GM18909 (cell line): ENCODE results near the gene CASS4.
"Not testable (repeated sequence)": the region's sequence is repeated elsewhere in the genome, so short reads cannot be mapped to it uniquely, and the experiment has no call there.

Source experiments
- ATAC-seq: cut with Tn5 transposase; IDR thresholded peaks from one replicate; pipeline ENCODE4 v1.9.1; 2021; ENCODE audit warnings: mild to moderate bottlenecking; ENCODE audit not compliant: unreplicated experiment, poor library complexity

CASS4 gene

DNA sequence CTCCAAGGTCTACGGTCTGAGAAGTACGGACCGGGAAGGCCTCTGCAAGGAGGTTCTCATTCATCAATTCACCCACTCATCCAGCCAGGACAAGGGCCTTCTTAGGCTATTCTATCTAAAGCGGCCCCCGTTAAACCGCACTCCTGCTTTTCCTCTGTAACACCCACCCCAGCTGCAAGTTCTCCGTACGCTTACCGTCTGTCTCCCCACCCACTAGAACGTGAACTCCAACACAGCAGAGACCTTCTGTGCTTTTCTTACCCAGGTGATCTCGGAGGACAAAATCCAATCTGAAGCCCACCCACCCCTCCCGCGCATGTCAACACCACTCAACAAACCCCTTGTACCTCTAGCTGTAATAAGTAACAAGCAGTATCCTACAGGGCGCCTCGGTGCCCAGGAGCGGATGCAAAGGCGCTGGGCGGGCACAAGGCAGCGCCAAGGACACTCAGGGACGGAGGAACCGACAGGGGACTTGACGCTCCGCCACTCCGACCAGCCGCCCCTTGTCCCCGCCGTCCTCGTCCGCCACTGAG, 20.4 kb upstream of the CASS4 start:
- ATAC-seq = peak; percentile 48

DNA sequence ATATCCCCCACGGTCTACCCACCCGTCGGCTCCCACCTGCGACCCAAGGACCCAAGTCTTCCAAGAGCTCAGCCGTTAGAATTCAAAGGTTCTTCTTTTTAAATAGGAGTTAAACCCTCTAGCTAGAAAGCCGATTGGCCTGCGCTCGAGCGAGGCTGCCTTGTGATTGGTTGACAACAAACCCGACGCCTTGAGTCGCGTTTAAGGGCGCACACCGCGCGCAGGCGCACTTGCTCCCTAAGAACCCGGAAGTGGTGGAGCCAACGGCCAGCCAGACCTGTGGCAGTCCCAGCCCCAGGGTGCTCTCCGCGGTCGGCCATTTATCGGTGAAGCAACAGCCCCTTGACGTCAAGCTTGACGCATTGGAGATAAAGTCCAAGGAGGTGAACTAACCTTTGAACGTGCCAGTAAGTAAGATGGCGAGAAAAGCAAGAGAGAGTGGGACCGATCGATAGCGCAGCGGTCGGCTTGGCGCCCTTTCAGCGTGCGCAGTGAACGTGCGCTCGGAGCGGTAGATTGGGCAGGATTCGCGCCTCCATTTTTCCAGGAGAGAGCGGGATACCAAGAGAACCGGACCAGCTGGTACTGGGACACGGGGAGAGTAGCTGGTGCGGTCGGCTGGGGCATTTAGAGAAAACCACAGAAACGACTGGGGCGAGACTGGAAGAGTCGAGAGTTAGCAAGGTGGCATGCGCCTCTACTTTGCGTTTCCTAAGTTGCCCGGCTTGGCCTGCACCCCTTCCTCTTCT, 19.8 kb upstream of the CASS4 start, which contains the start of the genes AURKA and CSTF1:
TSS of gene AURKA (minus strand) at position 84 of the 749 bp plus-strand sequence. CDS start 4,018 bp downstream, outside the sequence.
TSS of gene CSTF1 (plus strand) at position 514 of the 749 bp plus-strand sequence. CDS start 2,908 bp downstream, outside the sequence.
- peak; percentile 95 for ATAC-seq

DNA sequence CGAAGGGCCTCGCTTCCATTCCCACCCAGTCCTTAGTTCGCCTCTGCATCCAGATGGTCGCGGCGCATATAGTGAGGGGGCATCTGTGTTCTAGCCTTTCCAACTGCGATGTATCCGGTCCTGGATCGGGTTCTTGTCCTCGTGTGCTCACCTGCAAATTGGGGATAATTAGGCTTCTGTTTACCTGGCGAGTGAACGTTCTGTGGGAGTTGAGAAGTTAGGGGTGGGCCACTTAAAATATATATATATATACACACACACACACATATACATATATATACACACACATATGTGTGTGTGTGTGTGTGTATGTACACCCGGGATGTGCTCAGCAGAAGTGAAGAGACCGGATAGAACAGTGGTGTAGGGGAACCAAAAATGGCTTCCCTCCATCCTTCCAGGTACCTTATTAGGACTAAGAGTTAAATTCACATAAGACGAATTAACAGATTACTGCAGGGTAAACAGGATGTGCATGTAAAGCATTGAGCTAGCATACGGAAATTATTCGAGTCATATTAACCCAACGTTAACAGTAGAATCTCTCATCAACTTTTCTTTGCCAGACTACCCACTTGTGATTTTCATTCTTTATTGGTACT, 19.1 kb upstream of the CASS4 start:
- ATAC-seq = no peak

DNA sequence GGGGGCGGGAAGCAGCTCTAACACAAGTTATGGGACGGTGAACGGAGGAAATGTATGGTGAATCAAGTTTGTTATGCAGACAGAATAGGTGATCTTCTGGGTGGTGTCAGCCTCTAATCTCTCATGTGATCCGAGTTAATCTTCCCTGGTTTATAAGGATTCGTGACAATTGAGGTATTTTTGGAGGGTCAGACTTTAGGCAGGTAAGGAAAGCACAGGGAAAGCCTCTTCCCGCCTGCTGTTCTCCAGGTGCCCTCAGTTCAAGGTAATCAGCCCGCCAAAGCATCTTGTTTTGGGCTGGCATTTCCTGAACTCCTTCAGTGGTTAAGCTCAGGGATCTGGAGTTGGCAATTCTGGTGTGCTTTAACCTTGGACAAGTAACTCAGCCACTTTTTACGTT, 18.4 kb upstream of the CASS4 start:
- ATAC-seq = no peak

DNA sequence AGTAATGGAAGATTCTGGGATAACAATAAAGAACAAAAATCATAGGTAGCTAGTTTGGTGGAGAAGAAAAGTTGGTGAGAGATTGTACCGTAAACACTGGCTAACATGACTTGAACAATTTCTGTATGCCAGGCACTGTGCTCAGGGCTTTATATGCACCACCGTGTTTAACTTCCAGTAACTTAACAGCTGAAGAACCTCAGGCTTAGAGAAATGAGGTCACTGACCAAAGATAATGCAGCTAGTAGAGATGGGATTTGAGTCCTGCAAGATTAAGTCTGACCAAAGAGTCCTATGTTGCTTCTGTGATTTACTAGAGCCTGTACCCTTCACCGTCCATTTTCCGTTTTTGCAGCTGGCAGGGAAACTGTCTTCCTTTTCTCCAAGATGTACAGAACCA, 16.9 kb upstream of the CASS4 start:
- ATAC-seq = no peak

DNA sequence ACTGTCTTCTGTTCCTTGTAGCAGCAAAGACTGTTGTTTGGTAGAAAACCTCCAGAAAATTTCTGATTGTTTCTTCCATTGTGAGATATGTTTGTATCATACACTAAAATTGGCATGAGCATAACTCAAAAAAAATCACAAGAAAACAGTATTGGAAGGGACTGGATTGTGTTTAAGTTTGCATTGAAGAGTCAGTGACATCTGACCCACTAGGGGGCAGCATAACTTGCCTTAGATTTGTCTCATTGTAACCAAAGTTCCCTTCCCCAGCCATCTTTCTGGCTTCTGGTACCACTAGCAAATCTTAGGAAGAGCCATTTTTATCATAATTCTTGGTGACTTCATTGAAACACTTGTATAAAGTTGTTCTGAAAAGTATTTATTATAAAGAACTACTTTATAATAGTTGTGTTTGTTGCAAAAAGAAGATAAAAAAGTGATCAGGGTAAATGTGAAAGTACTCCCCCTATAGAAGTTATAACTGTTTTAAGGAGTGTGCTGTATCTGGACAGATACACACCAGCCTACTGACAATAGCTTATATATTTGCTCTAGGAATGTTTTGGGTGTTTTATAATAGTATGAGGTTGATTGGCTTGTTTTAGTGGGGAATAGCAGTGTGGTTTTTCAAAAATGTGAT, 11.9 kb upstream of the CASS4 start:
- ATAC-seq = peak; percentile 84

DNA sequence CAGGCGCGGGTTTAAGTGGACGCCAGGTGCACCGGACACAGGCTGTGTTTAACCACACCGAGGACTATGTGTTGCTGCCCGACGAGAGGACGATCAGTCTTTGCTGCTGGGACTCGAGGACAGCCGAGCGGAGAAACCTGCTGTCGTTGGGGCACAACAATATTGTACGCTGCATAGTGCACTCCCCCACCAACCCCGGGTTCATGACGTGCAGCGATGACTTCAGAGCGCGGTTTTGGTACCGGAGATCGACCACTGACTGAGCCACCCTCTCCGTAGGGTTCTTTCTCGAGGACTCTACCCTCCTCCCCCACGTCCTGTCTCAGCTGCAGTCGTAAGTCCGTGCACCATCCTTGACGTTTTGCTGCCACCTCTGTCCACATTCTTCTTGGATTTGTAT, 8.6 kb upstream of the CASS4 start:
- ATAC-seq = no peak

DNA sequence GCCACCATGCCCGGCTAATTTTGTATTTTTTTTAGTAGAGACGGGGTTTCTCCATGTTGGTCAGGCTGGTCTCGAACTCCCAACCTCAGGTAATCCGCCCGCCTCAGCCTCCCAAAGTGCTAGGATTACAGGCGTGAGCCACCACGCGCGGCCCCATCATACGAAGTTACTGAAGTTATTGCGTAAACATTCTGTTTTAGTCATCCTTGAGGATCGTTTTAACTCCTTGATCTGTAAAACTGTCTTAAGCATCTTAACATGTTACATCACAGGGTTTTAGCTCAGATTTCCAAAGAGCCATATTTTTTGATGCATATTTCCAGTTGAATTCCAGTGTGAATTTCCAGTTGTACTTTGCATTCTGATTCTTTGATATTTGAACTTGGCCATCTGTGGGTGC, 6.7 kb upstream of the CASS4 start:
- ATAC-seq = not testable (repeated sequence)

DNA sequence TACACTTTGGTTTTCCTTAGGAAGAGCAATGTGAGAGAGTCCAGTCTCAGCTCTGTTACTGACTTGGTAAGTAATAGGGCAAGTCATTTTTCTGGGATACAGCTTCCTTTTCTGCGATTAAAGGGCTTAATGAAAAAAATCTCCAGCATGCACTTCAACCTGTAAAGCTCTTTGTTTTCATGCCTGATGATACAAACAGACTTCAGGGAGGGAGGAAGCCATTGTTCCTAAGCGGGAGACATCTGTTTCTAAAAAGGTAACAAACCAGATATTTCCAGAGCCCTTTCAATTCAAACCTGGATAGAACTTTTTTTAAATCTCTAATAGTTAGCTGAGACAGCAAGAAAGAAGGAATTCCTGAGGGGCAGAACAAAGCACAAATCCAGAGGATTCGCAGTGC, 5.2 kb upstream of the CASS4 start:
- ATAC-seq = no peak

DNA sequence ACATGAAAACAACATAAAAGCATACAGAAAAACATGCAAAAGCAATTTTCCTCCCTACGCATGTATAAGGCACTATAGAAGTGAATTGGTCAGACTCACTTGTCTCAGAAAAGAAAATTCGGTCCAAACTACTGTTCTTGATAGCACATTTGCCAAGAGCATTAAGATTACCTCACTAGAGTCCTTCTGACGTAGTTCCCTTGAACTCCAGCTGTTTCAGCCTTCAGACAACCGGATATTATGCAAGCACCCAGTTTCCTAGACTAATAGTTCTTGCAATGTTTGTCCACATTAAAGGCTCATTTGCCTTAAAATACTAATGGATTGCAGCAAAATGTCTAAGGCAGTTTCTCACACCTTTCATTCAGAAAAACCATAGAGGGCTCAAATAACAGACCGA, 2.5 kb upstream of the CASS4 start:
- no peak for ATAC-seq

DNA sequence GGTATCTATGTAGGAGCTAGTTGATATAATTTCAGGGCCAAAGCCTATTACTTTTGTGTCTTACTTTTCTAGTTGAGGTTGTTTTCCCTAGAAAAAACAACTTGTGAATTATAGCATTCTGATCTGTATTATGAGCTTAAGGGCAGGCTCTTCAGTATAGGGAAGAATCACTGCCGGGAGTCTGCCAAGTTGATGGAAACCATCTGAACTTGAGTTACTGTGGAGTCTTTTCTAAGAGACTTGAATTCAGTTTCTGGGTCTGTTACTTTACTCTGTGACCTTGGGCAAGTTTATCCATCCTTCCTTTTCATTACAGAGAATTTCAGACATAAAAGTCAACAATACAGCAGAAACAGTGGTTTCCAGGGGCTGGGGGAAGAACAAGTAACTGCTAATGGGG, 2.1 kb upstream of the CASS4 start:
- ATAC-seq = no peak

DNA sequence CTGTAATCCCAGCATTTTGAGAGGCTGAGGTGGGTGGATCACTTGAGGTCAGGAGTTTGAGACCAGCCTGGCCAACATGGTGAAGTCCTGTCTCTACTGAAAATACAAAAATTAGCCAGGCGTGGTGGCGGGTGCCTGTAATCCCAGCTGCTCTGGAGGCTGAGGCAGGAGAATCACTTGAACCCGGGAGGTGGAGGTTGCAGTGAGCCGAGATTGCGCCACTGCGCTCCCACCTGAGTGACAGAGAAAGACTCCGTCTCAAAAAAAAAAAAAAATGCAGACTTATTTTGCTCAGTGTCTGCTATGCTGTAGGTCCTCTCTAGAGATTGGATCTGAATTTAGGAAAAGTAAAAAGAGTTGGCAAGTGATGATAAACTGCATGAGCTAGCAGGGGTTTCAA, 773 bp upstream of the CASS4 start:
- not testable (repeated sequence) for ATAC-seq

DNA sequence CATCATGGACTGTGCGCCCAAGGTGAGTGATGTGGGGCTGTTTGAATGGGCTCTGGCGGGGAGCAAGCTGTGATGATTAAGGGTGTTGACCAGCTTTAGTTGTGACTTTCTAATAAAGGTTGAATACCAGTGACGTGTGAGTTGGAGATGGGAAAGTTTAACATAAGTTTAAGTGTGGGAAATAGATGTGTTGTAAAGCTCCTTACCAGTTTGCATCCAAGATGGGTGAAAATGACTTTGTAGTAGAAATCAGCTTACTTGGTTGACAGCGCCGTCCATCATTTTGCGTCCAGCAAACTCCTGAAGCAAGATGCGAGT, 372 bp downstream of the CASS4 start:
- no peak for ATAC-seq

DNA sequence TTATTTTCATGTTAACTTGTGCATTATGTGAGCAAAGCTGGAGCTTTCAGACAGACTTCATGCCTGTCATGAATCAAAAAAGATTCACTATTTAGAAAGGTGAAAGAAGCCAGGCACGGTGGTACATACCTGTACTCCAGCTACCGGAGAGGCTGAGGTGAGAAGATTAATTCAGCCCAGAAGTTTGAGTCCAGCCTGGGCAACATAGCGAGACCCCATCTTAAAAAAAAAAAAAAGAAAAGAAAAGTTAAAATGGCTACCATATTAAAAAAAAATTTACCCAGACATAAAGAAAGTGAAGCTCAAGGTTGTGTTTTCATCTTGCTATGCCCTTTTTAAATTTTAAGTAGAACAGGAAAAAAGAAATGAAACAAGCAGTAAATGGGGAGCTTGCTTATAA, 889 bp downstream of the CASS4 start:
- ATAC-seq = no peak

DNA sequence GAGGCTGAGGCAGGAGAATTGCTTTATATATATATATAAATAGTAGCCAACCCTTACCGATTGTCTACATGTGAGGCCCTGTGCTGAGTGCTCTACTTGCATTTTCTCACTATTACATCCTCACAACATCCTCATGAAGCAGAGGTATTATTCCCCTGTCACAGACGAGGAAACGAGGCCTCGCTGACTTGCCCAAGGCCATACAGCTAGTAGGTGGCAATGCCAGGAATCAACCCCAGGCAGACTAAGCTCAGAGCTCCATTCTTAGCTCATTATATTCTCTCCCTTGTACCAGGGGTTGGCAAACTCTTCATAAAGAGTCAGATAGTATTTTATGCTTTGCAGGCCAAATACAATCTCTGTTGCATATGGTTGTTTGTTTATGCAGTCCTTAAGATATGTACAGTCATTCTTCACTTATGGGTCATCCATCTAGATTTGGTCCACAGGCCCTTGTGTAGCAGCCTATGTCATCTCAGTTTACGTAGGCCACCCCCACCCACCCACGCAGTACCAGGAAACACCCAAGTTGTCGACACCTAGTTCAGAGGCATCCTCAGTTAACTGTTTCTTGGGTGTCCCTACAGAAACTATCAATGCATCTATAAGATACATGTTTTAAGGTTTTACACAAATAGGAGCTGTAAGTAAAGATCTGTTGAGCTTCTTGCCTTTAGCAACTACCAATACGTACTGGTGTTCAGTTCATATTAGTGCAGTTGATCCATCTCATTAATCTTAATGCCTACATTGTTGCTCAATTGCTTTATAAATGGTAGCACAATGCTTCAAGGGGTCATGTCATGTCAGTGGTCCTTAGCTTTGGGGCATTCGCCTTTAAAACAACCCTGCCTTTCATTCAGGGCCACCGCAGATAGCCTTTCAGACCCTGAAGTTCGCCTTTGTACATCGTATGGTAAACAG, 3.0 kb downstream of the CASS4 start:
- ATAC-seq = no peak

DNA sequence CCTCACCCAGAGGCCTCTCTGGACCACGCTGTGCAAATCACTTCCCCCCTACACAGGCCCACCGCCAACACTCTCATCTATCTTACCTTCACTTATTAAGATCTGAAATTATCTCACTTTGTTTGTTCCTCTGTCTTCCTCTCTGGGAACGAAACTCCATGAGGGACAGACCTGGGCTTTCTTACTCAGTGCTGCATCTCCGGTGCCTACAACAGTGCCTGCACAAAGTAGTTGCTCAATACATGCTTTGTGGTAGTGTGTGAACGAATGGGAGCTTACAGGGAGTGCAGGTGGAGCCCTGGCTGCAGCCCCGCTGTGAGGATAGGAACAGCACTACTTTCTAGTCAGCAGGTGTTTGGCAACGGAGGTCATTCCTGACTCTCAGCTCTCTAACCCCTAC, 5.3 kb downstream of the CASS4 start:
- no peak for ATAC-seq

DNA sequence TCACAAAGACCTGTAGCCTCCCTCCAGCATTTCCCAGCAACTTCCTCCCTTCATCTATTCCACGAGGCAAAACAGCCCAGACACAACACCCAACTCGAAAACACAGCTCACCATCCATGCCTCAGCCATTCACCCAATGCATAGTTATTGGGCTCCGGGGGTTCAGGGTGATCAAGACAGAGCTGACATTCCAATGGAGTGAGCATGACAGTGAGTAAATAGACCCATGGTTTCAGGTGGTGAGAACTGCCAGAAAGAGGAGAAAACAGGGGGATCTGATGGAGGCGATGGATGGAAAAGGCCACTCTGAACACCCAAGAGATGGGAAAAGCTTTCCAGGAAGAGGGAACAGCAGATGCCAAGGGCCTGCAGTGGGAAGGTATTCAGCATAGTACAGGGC, 5.9 kb downstream of the CASS4 start:
- ATAC-seq = no peak

DNA sequence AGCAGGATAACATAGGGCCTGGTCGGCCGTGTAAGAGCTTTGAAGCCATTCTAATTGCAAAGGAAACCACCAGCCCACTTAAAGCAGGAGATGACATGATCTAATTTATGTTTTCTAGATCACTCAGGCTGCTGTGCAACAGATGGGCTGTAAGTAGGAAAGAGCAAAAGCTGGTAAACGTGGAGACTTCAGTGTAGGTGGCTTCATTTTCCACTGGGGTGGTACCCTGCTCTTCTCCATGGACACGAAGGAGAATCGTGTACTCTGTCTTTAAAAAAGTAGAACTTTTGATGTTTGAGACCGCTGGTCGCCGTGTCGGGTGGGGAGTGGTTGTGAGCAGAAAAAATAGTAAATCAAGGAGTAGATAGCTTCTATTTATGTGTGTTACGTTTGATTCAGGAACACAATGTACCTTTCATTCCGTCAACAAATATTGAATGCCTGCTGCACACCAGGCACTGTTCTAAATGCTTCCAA, 6.4 kb downstream of the CASS4 start:
- no peak for ATAC-seq

DNA sequence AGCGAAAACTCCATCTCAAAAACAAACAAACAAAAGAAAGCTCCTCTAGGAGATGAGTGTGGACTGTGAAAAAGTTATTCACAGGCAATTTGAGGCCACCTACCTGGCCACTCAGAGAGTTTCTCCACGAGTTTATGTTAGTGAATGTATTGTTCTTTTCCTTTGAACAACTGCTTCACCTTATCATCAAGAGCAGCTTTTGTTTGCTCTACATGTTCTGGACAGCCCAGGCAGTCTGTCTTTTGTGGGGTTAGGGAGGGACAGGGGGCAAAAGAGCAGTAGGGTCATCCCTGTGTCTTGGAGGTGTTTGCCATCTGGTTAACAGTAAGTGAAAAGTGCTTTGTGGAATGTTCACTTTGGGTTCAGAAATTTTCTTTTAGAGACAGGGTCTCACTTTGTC, 8.0 kb downstream of the CASS4 start:
- ATAC-seq = no peak
